WERI-Rb-1 (cell line): ENCODE data around the gene ODR4.

Source experiments
- DNase-seq: peaks from one replicate; pipeline ENCODE4 v3.0.0-alpha.2; 2020
- H3K27ac ChIP-seq: fragments of 250-450 bp; sonication (Bioruptor Pico); 2 replicates; pipeline ENCODE4 v1.5.1; 2020; ENCODE audit warnings: mild to moderate bottlenecking, moderate library complexity
- H3K27me3 ChIP-seq: fragments of 250-450 bp; sonication (Bioruptor Pico); 2 replicates; pipeline ENCODE4 v1.5.1; 2021; ENCODE audit warnings: mild to moderate bottlenecking, low read depth, moderate library complexity; ENCODE audit not compliant: insufficient read depth, severe bottlenecking
- H3K36me3 ChIP-seq: fragments of 250-450 bp; sonication (Bioruptor Pico); 2 replicates; pipeline ENCODE4 v1.5.1; 2020; ENCODE audit warnings: mild to moderate bottlenecking, moderate library complexity
- H3K4me3 ChIP-seq: 2 replicates; pipeline ENCODE4 v1.5.1; 2011; ENCODE audit warnings: low read depth, mild to moderate bottlenecking, control low read depth, low read length
- H3K9me3 ChIP-seq: fragments of 250-450 bp; sonication (Bioruptor Pico); 2 replicates; pipeline ENCODE4 v1.5.1; 2021; ENCODE audit warnings: mild to moderate bottlenecking, moderate library complexity; ENCODE audit not compliant: severe bottlenecking
- CTCF ChIP-seq: IDR thresholded peaks from 2 replicates; pipeline ENCODE4 v1.5.1; 2011; ENCODE audit warnings: low read depth, mild to moderate bottlenecking, control low read depth, inconsistent platforms, low read length

ODR4 gene

GRCh38 chr1:186418503-186418902, 42.9 kb downstream of the ODR4 start:
- Histone ChIP-seq H3K4me3 (no peak overlapping the region), H3K27ac (no peak overlapping the region), H3K27me3 (no peaks in the 10 kb centered on the region), H3K36me3 (peaks cover 25% of the 10 kb centered on the region), H3K9me3 (no peaks in the 10 kb centered on the region)
- TF ChIP-seq CTCF: no peak
- no peak for DNase-seq

DNA sequence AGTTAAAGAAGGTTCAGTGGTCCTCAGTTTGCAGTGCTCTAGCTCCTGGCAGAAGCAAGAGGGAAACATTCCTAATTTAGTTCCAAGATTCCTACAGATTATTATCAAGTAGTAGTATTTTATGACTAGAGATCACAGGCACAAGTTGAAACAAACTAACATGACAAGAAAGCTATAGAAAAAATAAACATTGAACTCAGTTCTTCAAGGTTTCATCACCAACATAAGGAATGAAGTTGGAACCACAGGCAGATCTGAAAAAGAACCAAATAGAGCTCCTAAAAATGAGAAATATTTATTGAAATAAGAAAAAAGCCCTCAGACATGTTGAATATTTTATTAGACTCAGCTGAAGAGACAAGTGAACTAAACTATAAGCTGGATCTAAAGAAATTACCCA, 44.7 kb downstream of the ODR4 start:
- TF ChIP-seq CTCF: no peak
- Histone ChIP-seq H3K4me3 (no peak overlapping the region), H3K9me3 (no peaks in the 10 kb centered on the region), H3K27ac (no peak overlapping the region), H3K27me3 (no peaks in the 10 kb centered on the region), H3K36me3 (peaks cover 25% of the 10 kb centered on the region)
- no peak for DNase-seq

DNA sequence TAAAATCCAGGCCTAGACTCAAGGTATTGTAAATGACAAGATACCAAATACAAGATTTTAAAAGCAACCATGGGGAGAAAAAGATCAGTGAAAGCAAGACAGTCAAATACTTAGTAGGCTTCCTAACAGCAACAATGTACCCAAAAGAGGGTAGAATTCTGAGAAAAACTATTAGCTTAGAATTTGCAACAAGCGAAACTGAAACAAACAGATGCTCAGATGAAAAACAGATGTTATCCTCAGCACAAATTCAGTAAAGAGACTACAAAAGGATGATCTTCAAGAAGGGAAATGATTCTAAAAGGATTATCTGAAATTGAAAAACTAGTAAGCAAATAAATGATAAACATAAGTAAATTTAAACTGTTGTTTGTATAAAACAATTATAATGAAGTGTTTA, 45.3 kb downstream of the ODR4 start:
- no peak for DNase-seq
- Histone ChIP-seq H3K4me3 (no peak overlapping the region), H3K27me3 (no peaks in the 10 kb centered on the region), H3K36me3 (peaks cover 25% of the 10 kb centered on the region), H3K9me3 (no peaks in the 10 kb centered on the region), H3K27ac (no peak overlapping the region)
- no peak for TF ChIP-seq CTCF

GRCh38 chr1:186421446-186421845, 45.8 kb downstream of the ODR4 start:
- no peak for DNase-seq
- peaks cover 25% of the 10 kb centered on the region for H3K36me3 ChIP-seq
- H3K4me3 ChIP-seq: no peak overlapping the region
- no peaks in the 10 kb centered on the region for H3K9me3 ChIP-seq
- H3K27ac ChIP-seq: no peak overlapping the region
- no peaks in the 10 kb centered on the region for H3K27me3 ChIP-seq
- no peak for TF ChIP-seq CTCF

DNA sequence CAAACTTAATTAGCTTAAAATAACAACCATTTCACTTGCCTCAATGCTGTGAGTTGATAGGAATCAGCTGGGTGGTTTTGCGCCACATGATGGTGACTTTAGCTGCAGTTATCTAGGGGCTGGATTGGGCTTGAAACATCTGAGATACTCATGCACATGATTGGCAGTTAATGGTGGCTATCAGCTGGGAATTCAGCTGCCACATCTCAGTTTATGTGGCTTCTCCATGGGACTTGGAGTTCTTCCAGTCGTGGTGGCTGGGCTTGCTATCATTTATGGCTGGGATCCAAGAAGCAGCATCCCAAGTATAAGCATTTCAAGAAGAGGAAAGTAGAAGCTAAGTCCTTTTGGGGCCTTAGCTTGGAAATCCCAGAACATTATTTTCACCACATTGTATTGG, 48.9 kb downstream of the ODR4 start:
- TF ChIP-seq CTCF: no peak
- no peak for DNase-seq
- Histone ChIP-seq H3K27me3 (no peaks in the 10 kb centered on the region), H3K9me3 (no peaks in the 10 kb centered on the region), H3K4me3 (no peak overlapping the region), H3K27ac (no peak overlapping the region), H3K36me3 (peaks cover 5% of the 10 kb centered on the region)

DNA sequence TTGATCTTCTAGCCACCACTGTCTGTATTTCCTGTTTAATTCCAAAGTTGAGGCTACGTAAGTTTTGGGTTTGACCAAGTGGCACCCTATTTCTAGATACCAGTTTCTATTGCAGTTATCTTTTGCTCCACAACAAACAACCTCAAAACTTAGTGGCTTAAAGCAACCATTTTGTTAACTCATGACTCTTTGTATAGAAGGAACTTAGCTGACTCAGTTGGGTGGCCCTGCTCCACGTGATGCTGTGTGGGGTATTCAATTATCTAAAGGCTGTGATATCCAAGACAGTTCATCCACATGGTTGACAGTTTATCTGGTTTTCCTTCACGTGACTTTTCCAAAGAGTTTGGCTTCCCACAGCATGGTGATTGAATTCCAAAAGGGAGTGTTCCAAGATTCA, 50.5 kb downstream of the ODR4 start:
- no peak overlapping the region for H3K27ac ChIP-seq
- H3K4me3 ChIP-seq: no peak overlapping the region
- H3K27me3 ChIP-seq: no peaks in the 10 kb centered on the region
- TF ChIP-seq CTCF: no peak
- H3K36me3 ChIP-seq: no peaks in the 10 kb centered on the region
- H3K9me3 ChIP-seq: no peaks in the 10 kb centered on the region
- no peak for DNase-seq
